ENCODE data around the gene CEBPE. TPM values are rescaled to one million over a fixed set of nuclear protein-coding genes. Genes with fewer than 3 reads are reported as not detected.

The CEBPE gene
- total RNA-seq, 3 donors from 2014 or later: not detected

DNA sequence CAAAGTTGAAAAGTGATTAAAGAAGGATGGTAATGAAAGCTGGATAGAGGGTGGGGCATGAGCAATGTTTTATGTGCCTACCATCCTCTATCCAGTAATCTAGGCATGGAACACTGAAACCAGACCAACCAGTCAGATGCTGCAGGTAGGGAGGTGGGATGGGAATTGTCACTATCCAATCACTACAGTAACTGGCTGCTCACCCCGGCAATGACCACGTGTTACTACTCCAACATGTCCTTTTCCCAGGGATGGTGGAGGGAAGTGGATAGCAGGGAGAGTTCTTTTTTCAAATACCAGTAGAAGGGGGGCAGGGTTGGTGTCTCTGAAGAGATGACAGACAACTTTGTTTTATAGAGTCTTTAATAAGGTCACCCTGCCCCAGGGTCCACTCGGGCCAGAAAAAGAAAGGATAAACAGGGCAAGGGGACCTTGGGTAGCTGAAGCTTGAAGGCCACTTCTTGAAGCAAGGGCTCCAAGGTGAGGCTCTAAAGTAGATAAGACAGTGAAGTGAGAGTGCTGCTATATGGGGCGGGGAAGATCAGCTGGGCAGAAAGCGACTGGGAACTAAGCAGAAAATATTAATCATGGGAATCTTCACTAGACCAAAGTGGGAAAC, 47.0 kb downstream of the CEBPE start:
- H3K27me3 Mint-ChIP-seq (ENCODE audit: low read depth): no peaks in the 10 kb centered on the region
- DNase-seq (no peak), ATAC-seq (no peak)
- H3K4me1 Mint-ChIP-seq (ENCODE audit: low read depth): peaks cover 32% of the 10 kb centered on the region
- peak overlapping the region; percentile 97 for H3K4me3 Mint-ChIP-seq
- no peaks in the 10 kb centered on the region for H3K9me3 Mint-ChIP-seq
- H3K36me3 Mint-ChIP-seq (ENCODE audit: insufficient read depth): peaks cover 24% of the 10 kb centered on the region

DNA sequence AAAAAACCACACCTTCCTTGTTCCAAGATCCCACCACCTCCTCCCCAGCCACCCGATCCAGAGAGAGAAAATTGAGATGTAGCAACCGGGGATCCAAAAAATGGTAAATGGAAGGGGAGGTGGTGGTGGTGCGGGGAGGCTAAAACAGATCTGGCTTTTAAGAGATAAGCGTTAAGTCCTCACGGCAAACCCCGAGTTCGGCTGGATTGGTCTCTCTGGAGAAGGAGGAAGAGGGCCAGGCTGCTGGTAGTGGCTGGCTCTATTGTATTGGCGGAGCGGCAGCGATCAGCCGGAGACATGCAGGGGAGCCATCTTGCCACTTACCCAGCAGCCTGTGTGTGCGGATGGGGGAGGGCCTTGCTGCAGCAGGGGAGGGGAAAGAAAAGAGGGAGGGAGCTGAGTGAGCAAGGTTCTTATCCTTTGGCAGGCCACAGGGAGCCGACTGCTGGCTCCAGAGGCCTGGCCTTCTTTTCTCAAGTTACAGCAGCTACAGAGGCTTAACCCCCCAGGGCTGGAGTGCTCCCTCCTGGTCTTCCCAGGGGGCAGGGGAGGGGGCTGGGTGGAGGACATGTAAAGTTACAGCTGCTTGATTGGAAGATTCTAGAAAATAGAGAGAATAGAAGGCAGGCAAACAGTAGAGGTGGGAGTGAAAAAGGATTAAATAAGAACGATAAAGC, 47.7 kb downstream of the CEBPE start:
- Mint-ChIP-seq H3K36me3 (ENCODE audit: insufficient read depth) (peaks cover 27% of the 10 kb centered on the region), H3K9me3 (no peaks in the 10 kb centered on the region), H3K4me1 (ENCODE audit: low read depth) (peaks cover 32% of the 10 kb centered on the region), H3K4me3 (peak overlapping the region; percentile 97), H3K27me3 (ENCODE audit: low read depth) (no peaks in the 10 kb centered on the region)
- peak; percentile 67 for DNase-seq
- peak; percentile 97 for ATAC-seq

DNA sequence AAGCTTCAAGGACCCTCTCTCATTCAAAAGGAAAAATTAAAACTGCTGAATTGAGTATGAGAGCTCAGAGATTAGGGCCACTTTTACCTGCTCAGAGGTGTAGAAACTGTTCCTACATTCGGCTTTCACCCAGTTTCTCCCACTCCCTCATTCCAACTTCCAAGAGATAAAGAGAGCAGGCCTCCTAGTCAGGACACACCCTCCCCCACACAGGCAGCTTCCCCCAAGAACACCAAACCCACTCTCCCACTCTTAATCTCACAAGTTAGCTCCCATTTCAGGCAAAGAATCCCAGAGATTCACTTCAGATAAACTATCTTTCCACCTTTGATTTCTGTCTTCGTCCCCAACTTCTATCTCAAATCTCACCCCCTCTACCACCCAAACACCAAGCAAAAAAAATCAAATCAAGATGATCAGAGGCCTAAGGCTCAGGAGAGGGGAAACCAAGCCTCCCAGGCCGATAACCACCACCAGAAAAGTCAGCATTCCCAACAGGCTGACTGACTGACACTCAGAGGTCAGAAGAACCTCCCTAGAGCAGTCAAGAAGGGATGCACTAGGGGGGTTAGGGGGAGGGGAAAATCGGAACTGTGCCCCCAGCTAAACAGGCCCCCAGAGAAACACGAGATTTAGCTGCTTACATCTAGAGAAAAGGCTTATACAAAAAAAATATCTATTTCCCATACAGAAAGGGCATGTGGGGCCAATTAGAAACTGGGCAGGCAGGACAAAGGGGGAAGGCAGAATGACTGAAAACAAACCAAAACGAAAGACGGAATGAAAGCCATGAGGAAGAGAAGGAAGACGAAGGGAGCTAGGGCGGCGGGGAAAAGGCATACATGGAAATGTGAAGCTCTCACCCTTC, 48.6 kb downstream of the CEBPE start:
- H3K4me3 Mint-ChIP-seq: peak overlapping the region; percentile 97
- H3K36me3 Mint-ChIP-seq (ENCODE audit: insufficient read depth): peaks cover 26% of the 10 kb centered on the region
- H3K4me1 Mint-ChIP-seq (ENCODE audit: low read depth): peaks cover 37% of the 10 kb centered on the region
- H3K27me3 Mint-ChIP-seq (ENCODE audit: low read depth): no peaks in the 10 kb centered on the region
- ATAC-seq: no peak
- DNase-seq: no peak
- no peaks in the 10 kb centered on the region for H3K9me3 Mint-ChIP-seq

DNA sequence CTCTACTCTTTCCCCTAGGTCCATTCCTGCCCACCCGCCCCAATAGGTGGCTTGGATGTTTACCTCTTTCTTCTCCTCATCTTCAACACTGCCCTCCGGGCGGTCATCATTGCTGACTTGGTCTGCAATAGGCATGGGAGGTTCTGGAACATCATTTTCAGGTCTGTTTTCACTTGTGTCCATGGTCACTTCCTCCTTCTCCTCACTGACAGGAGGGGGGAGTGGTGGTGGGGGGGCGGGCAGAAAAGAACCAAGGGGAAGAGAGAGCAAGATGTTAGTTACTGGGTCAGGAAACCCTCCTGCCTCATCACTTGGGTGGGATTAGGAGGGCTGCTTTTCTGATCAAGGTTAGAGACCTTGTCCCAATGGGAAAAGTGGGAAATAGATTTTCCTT, 49.6 kb downstream of the CEBPE start:
- Mint-ChIP-seq H3K9me3 (no peaks in the 10 kb centered on the region), H3K4me1 (ENCODE audit: low read depth) (peaks cover 35% of the 10 kb centered on the region), H3K4me3 (peak overlapping the region; percentile 50), H3K27me3 (ENCODE audit: low read depth) (no peaks in the 10 kb centered on the region), H3K36me3 (ENCODE audit: insufficient read depth) (peaks cover 25% of the 10 kb centered on the region)
- DNase-seq: no peak
- ATAC-seq: no peak

DNA sequence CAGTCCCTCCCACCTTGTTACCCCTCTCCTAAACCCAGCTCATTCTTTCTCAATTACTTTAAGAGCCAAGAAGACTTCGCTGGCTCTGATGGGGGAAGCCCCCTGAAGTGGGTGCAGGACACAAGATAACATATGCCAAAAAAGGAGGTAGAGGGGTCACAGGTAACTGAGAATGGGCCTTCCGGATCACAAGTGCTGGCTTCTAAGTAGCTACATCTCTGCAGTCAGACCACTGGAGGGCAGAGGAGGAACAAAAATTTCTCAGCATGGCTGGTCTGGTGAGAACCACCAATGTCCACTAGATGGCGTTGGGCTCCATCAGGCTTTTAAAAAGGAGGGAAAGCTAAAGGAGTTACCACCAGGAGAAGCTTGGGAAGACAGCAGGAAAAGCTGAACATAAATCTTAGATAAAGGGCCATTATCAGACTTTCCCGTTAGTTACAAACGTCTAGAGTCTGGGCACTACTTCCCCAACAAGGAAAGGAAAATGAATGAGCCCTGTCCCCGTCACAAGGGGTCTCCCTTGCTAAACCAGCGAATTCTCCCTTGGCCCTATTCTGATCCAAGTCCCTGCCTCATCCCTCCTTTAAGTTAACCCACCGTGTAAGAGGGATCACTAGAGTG, 50.2 kb downstream of the CEBPE start:
- ATAC-seq: peak; percentile 71 to 80
- peak; percentile 62 for DNase-seq
- peaks cover 29% of the 10 kb centered on the region for H3K36me3 Mint-ChIP-seq (ENCODE audit: insufficient read depth)
- peak overlapping the region; percentile 51 for H3K4me3 Mint-ChIP-seq
- H3K27me3 Mint-ChIP-seq (ENCODE audit: low read depth): no peaks in the 10 kb centered on the region
- no peaks in the 10 kb centered on the region for H3K9me3 Mint-ChIP-seq
- H3K4me1 Mint-ChIP-seq (ENCODE audit: low read depth): peaks cover 35% of the 10 kb centered on the region

DNA sequence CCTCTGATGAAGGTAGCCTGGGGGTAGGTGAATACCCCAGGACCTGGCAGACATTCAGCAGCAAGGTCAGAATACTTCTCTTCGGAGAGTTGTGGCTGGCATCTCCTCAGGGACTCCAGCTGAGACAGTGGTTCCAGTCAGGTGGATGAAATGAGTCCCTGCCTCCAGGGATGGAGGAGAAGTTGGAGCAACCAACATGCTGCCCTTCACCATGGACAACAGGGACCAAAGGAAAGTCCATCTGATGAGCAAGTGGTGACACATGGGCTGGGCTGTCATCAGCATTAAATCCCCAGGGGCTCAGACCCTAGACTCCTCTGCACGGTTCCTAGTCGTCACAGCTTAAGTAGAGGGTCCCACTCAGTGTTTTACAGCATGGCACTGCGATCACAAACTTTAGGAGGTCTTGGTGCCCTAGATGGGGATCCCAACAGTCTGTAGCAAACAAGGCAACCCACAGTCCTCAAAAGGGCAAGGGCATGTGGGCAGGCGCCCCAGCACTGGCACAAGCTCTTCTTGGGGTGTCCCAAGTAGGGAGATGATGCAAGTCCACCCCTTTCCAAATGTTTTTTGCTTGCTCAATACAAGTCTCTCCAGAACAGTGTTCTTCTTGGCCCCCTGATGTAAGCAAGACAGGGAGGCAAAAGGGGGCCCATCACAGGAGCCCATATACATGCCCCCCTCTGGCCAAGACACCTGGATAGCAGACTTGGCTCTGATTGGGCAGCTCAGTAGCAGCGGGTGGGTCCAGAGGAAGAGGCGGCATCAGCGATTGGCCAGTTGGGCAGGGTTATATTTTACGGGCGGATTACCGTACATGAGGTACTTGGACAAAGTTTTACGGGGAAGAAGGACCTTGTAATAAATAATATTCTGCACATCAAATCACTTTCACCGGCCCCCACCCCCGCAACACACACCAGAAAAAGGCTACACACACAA, 50.9 kb downstream of the CEBPE start:
- H3K36me3 Mint-ChIP-seq (ENCODE audit: insufficient read depth): peaks cover 34% of the 10 kb centered on the region
- DNase-seq (no peak), ATAC-seq (no peak)
- no peaks in the 10 kb centered on the region for H3K27me3 Mint-ChIP-seq (ENCODE audit: low read depth)
- H3K9me3 Mint-ChIP-seq: no peaks in the 10 kb centered on the region
- H3K4me1 Mint-ChIP-seq (ENCODE audit: low read depth): peaks cover 35% of the 10 kb centered on the region
- no peak overlapping the region for H3K4me3 Mint-ChIP-seq

Other genes starting within 250 kb of the CEBPE start
- 10 to 100 TPM; 19.3 to 33.7 (median 26.2) TPM for gene LRP10, start 247.5 kb downstream of the CEBPE start, total RNA-seq
- gene REM2, start 236.0 kb downstream of the CEBPE start, total RNA-seq: under 1 TPM; 0.13 to 0.27 (median 0.15) TPM
- 10 to 100 TPM; 80.4 to 90.4 (median 82.5) TPM for gene RBM23, start 200.1 kb downstream of the CEBPE start, total RNA-seq
- 100 to 1,000 TPM; 256 to 289 (median 263) TPM for gene PRMT5, start 189.9 kb downstream of the CEBPE start, total RNA-seq
- gene HAUS4, start 162.2 kb downstream of the CEBPE start, total RNA-seq: 10 to 100 TPM; 28.8 to 39.7 (median 38.5) TPM
- gene AJUBA, start 136.7 kb downstream of the CEBPE start, total RNA-seq: 1 to 10 TPM; 2.0 to 3.8 (median 2.6) TPM
- gene C14orf93, start 109.1 kb downstream of the CEBPE start, total RNA-seq: 1 to 10 TPM; 3.6 to 5.4 (median 5.1) TPM
- gene PSMB5, start 84.4 kb downstream of the CEBPE start, total RNA-seq: 100 to 1,000 TPM; 220 to 231 (median 227) TPM
- not detected for gene PSMB11, start 77.0 kb downstream of the CEBPE start, total RNA-seq
- gene CDH24, start 61.7 kb downstream of the CEBPE start, total RNA-seq: under 1 TPM; 0.51 to 0.87 (median 0.65) TPM
- gene ACIN1, start 24.1 kb downstream of the CEBPE start, total RNA-seq: 100 to 1,000 TPM; 195 to 200 (median 196) TPM
- 10 to 100 TPM; 34.6 to 39.9 (median 36.9) TPM for gene C14orf119, start 23.8 kb downstream of the CEBPE start, total RNA-seq
- gene CIROP, start 14.3 kb downstream of the CEBPE start, total RNA-seq: not detected
- gene SLC7A8, start 64.4 kb upstream of the CEBPE start, total RNA-seq: 1 to 10 TPM in 2 of 3 donors, under 1 TPM in 1; 0.81 to 1.5 (median 1.4) TPM
- not detected for gene RNF212B, start 118.7 kb upstream of the CEBPE start, total RNA-seq
- gene HOMEZ, start 166.9 kb upstream of the CEBPE start, total RNA-seq: 1 to 10 TPM; 5.8 to 8.4 (median 8.1) TPM
- 1 to 10 TPM; 7.3 to 7.9 (median 7.8) TPM for gene PPP1R3E, start 183.6 kb upstream of the CEBPE start, total RNA-seq
- gene BCL2L2, start 187.6 kb upstream of the CEBPE start, total RNA-seq: under 1 TPM; 0.10 to 0.73 (median 0.40) TPM
- gene PABPN1, start 202.2 kb upstream of the CEBPE start, total RNA-seq: 100 to 1,000 TPM; 319 to 339 (median 333) TPM
- gene SLC22A17, start 233.6 kb upstream of the CEBPE start, total RNA-seq: 1 to 10 TPM; 2.0 to 2.4 (median 2.3) TPM
- gene EFS, start 245.9 kb upstream of the CEBPE start, total RNA-seq: under 1 TPM in 2 of 3 donors, not detected in 1; 0.08 TPM

All from activated T-cell treated with anti-CD3 and anti-CD28 coated beads, Interleukin-2, amount 50 U/mL, for 4 hours (primary cell).